ENCODE measurements around the gene RIT2. TPM values are rescaled to one million over a fixed set of nuclear protein-coding genes. Genes with fewer than 3 reads are reported as not detected.
"Not testable (repeated sequence)": the region's sequence is repeated elsewhere in the genome, so short reads cannot be mapped to it uniquely, and the experiment has no call there.

Gene RIT2
- total RNA-seq, 1 donor from 2014 or later, result not detected

- Mint-ChIP-seq H3K36me3 (ENCODE audit: low read depth) (no peaks in the 10 kb centered on the region), H3K27me3 (no peaks in the 10 kb centered on the region), H3K9me3 (no peaks in the 10 kb centered on the region), H3K4me3 (no peak overlapping the region), H3K4me1 (no peaks in the 10 kb centered on the region), H3K27ac (no peak overlapping the region)
- no peak for DNase-seq
- intact Hi-C loops (cut with micrococcal nuclease), result no loop called here
Measured at GRCh38 chr18:42798606-42799170, 316.8 kb downstream of the RIT2 start.

- H3K27ac Mint-ChIP-seq; H3K36me3 Mint-ChIP-seq (ENCODE audit: low read depth); H3K4me3 Mint-ChIP-seq; H3K4me1 Mint-ChIP-seq; H3K9me3 Mint-ChIP-seq; H3K27me3 Mint-ChIP-seq; intact Hi-C loops (cut with micrococcal nuclease); DNase-seq: not testable (repeated sequence)
Measured at GRCh38 chr18:42795213-42795789, 320.2 kb downstream of the RIT2 start.

GRCh38 chr18:42792731-42793130 is 322.8 kb downstream of the RIT2 start:
- Mint-ChIP-seq H3K4me3 (no peak overlapping the region), H3K9me3 (peaks cover 5% of the 10 kb centered on the region), H3K27ac (no peak overlapping the region), H3K36me3 (ENCODE audit: low read depth) (no peaks in the 10 kb centered on the region), H3K27me3 (no peaks in the 10 kb centered on the region), H3K4me1 (no peaks in the 10 kb centered on the region)
- intact Hi-C loops (cut with micrococcal nuclease), result no loop called here
- DNase-seq, result no peak

GRCh38 chr18:42784632-42785031 is 330.9 kb downstream of the RIT2 start:
- intact Hi-C loops (cut with micrococcal nuclease), result no loop called here
- no peaks in the 10 kb centered on the region for H3K36me3 Mint-ChIP-seq (ENCODE audit: low read depth)
- DNase-seq, result no peak
- no peaks in the 10 kb centered on the region for H3K27me3 Mint-ChIP-seq
- H3K9me3 Mint-ChIP-seq, result no peaks in the 10 kb centered on the region
- H3K4me3 Mint-ChIP-seq, result no peak overlapping the region
- no peaks in the 10 kb centered on the region for H3K4me1 Mint-ChIP-seq
- no peak overlapping the region for H3K27ac Mint-ChIP-seq

GRCh38 chr18:42782929-42783328 is 332.6 kb downstream of the RIT2 start:
- H3K27me3 Mint-ChIP-seq, result no peaks in the 10 kb centered on the region
- intact Hi-C loops (cut with micrococcal nuclease), result no loop called here
- H3K4me3 Mint-ChIP-seq, result no peak overlapping the region
- DNase-seq, result no peak
- no peaks in the 10 kb centered on the region for H3K4me1 Mint-ChIP-seq
- H3K27ac Mint-ChIP-seq, result no peak overlapping the region
- no peaks in the 10 kb centered on the region for H3K36me3 Mint-ChIP-seq (ENCODE audit: low read depth)
- no peaks in the 10 kb centered on the region for H3K9me3 Mint-ChIP-seq

- Mint-ChIP-seq H3K36me3 (ENCODE audit: low read depth) (no peaks in the 10 kb centered on the region), H3K9me3 (no peaks in the 10 kb centered on the region), H3K4me3 (no peak overlapping the region), H3K27ac (no peak overlapping the region), H3K4me1 (no peaks in the 10 kb centered on the region), H3K27me3 (no peaks in the 10 kb centered on the region)
- no peak for DNase-seq
- intact Hi-C loops (cut with micrococcal nuclease), result no loop called here
Measured at GRCh38 chr18:42781298-42781815, 334.1 kb downstream of the RIT2 start.

- Mint-ChIP-seq H3K4me1 (no peaks in the 10 kb centered on the region), H3K9me3 (no peaks in the 10 kb centered on the region), H3K27me3 (no peaks in the 10 kb centered on the region)
Measured at GRCh38 chr18:42780171-42780570, 335.3 kb downstream of the RIT2 start.

GRCh38 chr18:42778445-42779042 is 336.9 kb downstream of the RIT2 start:
- Mint-ChIP-seq H3K4me1 (no peaks in the 10 kb centered on the region), H3K36me3 (ENCODE audit: low read depth) (no peaks in the 10 kb centered on the region), H3K27me3 (no peaks in the 10 kb centered on the region), H3K4me3 (no peak overlapping the region), H3K27ac (no peak overlapping the region), H3K9me3 (no peaks in the 10 kb centered on the region)
- intact Hi-C loops (cut with micrococcal nuclease), result no loop called here
- DNase-seq, result no peak

More at GRCh38 chr18:42780171-42780570, 335.3 kb downstream of the RIT2 start:
- Mint-ChIP-seq H3K36me3 (ENCODE audit: low read depth) (no peaks in the 10 kb centered on the region), H3K27ac (no peak overlapping the region), H3K4me3 (no peak overlapping the region)
- no peak for DNase-seq
- intact Hi-C loops (cut with micrococcal nuclease), result no loop called here

- H3K27me3 Mint-ChIP-seq, result no peaks in the 10 kb centered on the region
- H3K36me3 Mint-ChIP-seq (ENCODE audit: low read depth), result no peaks in the 10 kb centered on the region
- no peaks in the 10 kb centered on the region for H3K9me3 Mint-ChIP-seq
- no peak overlapping the region for H3K27ac Mint-ChIP-seq
- H3K4me1 Mint-ChIP-seq, result no peaks in the 10 kb centered on the region
- intact Hi-C loops (cut with micrococcal nuclease), result no loop called here
- H3K4me3 Mint-ChIP-seq, result no peak overlapping the region
- DNase-seq, result no peak
Measured at GRCh38 chr18:42778024-42778423, 337.5 kb downstream of the RIT2 start.

- H3K27me3 Mint-ChIP-seq, result no peaks in the 10 kb centered on the region
- H3K4me1 Mint-ChIP-seq, result no peaks in the 10 kb centered on the region
- H3K27ac Mint-ChIP-seq, result no peak overlapping the region
- no peak overlapping the region for H3K4me3 Mint-ChIP-seq
- no peaks in the 10 kb centered on the region for H3K36me3 Mint-ChIP-seq (ENCODE audit: low read depth)
- H3K9me3 Mint-ChIP-seq, result no peaks in the 10 kb centered on the region
- DNase-seq, result no peak
- intact Hi-C loops (cut with micrococcal nuclease), result no loop called here
Measured at GRCh38 chr18:42773870-42774269, 341.6 kb downstream of the RIT2 start.

GRCh38 chr18:42771936-42772335 is 343.5 kb downstream of the RIT2 start:
- Mint-ChIP-seq H3K27me3 (no peaks in the 10 kb centered on the region), H3K4me3 (no peak overlapping the region), H3K4me1 (no peaks in the 10 kb centered on the region), H3K36me3 (ENCODE audit: low read depth) (no peaks in the 10 kb centered on the region), H3K27ac (no peak overlapping the region), H3K9me3 (no peaks in the 10 kb centered on the region)
- DNase-seq, result no peak
- intact Hi-C loops (cut with micrococcal nuclease), result no loop called here

- Mint-ChIP-seq H3K27me3 (no peaks in the 10 kb centered on the region), H3K4me3 (no peak overlapping the region), H3K9me3 (peaks cover 4% of the 10 kb centered on the region), H3K27ac (no peak overlapping the region), H3K4me1 (no peaks in the 10 kb centered on the region), H3K36me3 (ENCODE audit: low read depth) (no peaks in the 10 kb centered on the region)
- intact Hi-C loops (cut with micrococcal nuclease), result no loop called here
- DNase-seq, result no peak
Measured at GRCh38 chr18:42765302-42765701, 350.2 kb downstream of the RIT2 start.

- H3K4me3 Mint-ChIP-seq, result no peak overlapping the region
- no peaks in the 10 kb centered on the region for H3K4me1 Mint-ChIP-seq
- no peaks in the 10 kb centered on the region for H3K36me3 Mint-ChIP-seq (ENCODE audit: low read depth)
- H3K9me3 Mint-ChIP-seq, result no peaks in the 10 kb centered on the region
- no peaks in the 10 kb centered on the region for H3K27me3 Mint-ChIP-seq
- DNase-seq, result no peak
- intact Hi-C loops (cut with micrococcal nuclease), result no loop called here
- H3K27ac Mint-ChIP-seq, result no peak overlapping the region
Measured at GRCh38 chr18:42760290-42760689, 355.2 kb downstream of the RIT2 start.

GRCh38 chr18:42758852-42759251 is 356.6 kb downstream of the RIT2 start:
- Mint-ChIP-seq H3K27me3 (no peaks in the 10 kb centered on the region), H3K36me3 (ENCODE audit: low read depth) (no peaks in the 10 kb centered on the region), H3K27ac (no peak overlapping the region), H3K9me3 (no peaks in the 10 kb centered on the region), H3K4me1 (no peaks in the 10 kb centered on the region), H3K4me3 (no peak overlapping the region)
- intact Hi-C loops (cut with micrococcal nuclease), result no loop called here
- DNase-seq, result no peak

All from activated CD4-positive, alpha-beta T cell treated with anti-CD3 and anti-CD28 coated beads, Interleukin-2, amount 10 ng/mL, durations not matched to agents 24 days and 14 days (primary cell).